RWPE1 (cell line): Measurements from ENCODE around the gene CKS1B.

Experiments used
- CTCF ChIA-PET: fragments of 350-600 bp; sonication (Branson Sonifier 250); formaldehyde crosslinking; extraction: SDS; loops from one replicate; lab custom pipeline; 2021; lab: Yijun Ruan, JAX
- POLR2A ChIA-PET: fragments of 400-600 bp; formaldehyde crosslinking; extraction: SDS; loops from one replicate; lab custom pipeline; 2020; ENCODE audit warnings: antibody characterized with exemption; ENCODE audit not compliant: low non-redundant PET; lab: Yijun Ruan, JAX
- DNase-seq: peaks from one replicate; pipeline ENCODE4 v3.0.0; 2012; ENCODE audit warnings: low spot score
- H3K27ac ChIP-seq: fragments of 450-650 bp; 2 replicates; pipeline ENCODE4 v1.5.1; 2017
- TF ChIP-seq, protein P1 (sequence below): fragments of 450-650 bp; conservative IDR thresholded peaks from 2 replicates; pipeline ENCODE4 v1.5.1; 2017; ENCODE audit warnings: low read depth, mild to moderate bottlenecking

The CKS1B gene

DNA sequence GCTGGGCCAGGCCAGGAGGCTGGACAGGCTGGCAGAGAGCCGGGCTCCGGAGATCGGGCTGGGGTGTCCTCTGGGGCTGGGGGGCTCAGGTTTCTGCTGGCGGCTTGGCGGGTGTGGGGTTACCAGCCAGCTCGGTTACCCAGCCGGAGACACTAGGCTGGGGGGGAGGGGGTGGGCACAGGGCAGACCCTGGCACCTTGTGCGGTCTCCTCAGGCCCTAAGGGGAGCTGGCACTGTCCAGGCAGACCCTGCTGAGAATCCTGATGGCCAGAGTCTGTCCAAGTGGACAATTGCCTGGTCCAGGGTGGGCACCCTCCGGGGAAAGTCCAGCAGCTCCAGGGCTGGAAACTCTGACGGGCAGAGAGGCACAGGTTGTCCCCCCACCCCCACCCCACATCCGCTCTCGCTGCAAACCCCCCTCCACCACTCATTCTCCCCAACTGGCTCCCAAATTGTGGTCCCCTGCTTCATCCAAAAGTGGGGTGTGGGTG, 34.8 kb downstream of the CKS1B start:
- peak overlapping the region; percentile 100 for H3K27ac ChIP-seq
- no peak for DNase-seq
- CTCF ChIA-PET, result no interaction called here
- TF ChIP-seq, protein P1, sequence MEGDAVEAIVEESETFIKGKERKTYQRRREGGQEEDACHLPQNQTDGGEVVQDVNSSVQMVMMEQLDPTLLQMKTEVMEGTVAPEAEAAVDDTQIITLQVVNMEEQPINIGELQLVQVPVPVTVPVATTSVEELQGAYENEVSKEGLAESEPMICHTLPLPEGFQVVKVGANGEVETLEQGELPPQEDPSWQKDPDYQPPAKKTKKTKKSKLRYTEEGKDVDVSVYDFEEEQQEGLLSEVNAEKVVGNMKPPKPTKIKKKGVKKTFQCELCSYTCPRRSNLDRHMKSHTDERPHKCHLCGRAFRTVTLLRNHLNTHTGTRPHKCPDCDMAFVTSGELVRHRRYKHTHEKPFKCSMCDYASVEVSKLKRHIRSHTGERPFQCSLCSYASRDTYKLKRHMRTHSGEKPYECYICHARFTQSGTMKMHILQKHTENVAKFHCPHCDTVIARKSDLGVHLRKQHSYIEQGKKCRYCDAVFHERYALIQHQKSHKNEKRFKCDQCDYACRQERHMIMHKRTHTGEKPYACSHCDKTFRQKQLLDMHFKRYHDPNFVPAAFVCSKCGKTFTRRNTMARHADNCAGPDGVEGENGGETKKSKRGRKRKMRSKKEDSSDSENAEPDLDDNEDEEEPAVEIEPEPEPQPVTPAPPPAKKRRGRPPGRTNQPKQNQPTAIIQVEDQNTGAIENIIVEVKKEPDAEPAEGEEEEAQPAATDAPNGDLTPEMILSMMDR, result no peak
- POLR2A ChIA-PET, result no interaction called here

DNA sequence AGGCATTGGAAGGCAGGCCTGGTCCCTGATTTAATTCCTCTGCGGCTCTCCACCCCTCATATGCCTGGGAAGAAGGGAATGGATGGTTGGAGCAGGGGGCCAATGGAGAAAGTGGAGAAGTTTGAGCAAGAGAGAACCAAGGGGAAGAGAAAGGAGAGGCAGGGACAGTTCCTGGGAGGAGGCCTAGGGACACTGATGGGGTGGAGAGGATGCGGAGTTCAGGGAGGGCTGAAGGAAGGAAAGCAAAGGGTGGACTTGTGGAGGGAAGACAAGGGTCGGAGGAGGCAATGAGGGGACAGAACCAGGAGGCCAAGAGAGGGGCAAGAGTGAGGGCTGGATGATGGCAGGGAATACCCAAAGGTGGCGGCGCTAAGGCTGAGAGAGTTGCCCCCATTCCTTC, 35.3 kb downstream of the CKS1B start:
- ChIA-PET CTCF (no interaction called here), POLR2A (interaction anchor here (0.6 to 0.7 kb wide), 2 partner anchors 11 to 527 kb away, joined by 3 to 5 read pairs; no protein-coding TSS in a partner anchor)
- peak overlapping the region; percentile 100 for H3K27ac ChIP-seq
- TF ChIP-seq, protein P1, result no peak
- no peak for DNase-seq

DNA sequence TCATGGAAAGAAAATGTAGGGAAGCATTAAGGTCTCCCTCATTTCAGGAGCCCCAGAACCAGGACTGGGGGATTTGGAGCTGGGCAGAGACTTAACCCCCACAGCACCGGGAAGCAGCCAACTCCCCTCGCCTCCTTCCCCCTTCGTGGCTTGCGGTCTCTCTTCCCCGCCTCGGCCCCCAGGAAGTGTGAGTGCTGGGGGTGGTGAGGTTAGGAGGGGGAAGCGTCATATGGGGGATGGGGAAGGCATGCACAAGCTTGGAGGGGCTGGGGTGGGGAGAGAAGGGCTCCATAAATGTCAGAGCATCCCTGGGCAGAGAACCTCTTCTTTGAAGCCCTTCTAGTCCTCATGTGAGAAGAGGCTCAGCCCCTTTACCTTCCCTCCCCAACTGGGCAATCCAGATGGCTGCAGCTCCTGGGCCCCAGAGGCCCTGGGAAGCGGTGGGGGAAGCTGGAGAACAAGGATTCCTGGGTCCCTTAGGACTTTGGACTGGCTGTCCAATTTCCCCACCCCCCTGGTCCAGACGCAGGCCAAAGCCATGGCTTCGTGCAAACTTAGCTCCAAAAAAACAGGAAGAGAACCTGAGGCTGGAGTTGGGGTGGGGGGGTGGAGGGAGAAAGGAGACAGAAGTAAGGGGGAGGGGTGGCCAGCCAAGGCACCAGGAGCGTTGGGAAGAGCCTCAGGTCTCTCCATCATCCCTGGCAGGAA, 35.9 kb downstream of the CKS1B start:
- POLR2A ChIA-PET, result interaction anchor here (0.6 to 0.7 kb wide), 2 partner anchors 12 to 528 kb away, joined by 3 to 5 read pairs; no protein-coding TSS in a partner anchor
- DNase-seq, result no peak
- TF ChIP-seq, protein P1, result no peak
- H3K27ac ChIP-seq, result peak overlapping the region; percentile 100
- CTCF ChIA-PET, result interaction anchor here (0.6 to 0.8 kb wide), 2 partner anchors 51 to 75 kb away, joined by 3 to 5 read pairs; no protein-coding TSS in a partner anchor

DNA sequence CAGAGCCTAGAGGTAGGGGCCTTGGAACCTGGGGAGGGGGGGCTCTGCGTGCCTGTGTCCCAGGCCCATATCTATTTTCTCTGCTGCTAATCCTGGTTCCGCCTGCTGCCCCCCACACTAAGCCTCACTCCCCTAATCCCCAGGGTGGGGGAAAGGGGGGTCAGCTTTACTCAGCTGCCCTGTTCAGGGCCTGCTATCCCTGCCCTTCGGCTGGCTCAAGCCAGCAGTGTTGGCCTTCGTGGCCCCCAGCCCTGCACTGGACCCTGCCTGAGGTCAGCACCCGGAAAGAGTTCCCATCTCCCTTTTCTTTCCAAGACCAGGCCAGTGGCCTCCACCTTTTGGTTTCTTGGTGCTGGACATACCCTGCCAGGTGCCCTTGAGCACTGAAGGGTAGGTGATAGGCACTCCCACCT, 36.5 kb downstream of the CKS1B start:
- peak overlapping the region; percentile 100 for H3K27ac ChIP-seq
- CTCF ChIA-PET, result interaction anchor here (0.8 kb wide), 1 partner anchor 51 kb away, joined by 3 read pairs; no protein-coding TSS in a partner anchor
- no peak for DNase-seq
- TF ChIP-seq, protein P1, result no peak
- POLR2A ChIA-PET, result no interaction called here

DNA sequence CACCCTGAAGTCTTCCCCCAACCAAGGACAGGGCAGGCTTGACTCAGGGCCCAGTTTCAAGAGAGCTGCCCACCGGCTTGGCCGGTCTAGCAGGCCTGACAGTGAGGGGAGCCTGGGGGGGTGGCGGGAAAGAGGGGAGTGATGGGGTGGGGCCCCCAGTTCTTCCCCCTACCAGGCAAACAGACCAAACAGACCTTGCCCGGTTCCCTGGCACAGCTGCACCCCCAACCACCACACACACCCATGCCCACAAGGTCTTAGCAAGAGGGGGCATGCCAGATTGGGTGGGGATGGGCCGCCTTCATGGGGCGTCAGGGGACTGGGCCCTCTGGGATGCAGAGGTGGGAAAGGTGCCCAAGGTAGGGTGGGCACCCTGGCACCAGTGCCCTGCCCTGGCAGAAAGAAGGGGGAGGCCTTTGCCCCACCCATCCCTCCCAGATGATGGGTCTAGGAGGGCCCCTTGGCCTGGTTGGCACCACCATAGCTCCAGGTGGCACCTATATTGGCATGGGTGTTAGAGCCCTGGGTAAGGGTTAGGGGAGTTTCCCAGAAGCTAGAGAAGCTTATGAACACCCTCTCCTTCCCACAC, 37.0 kb downstream of the CKS1B start:
- ChIA-PET POLR2A (no interaction called here), CTCF (no interaction called here)
- TF ChIP-seq, protein P1, result no peak
- peak overlapping the region; percentile 100 for H3K27ac ChIP-seq
- no peak for DNase-seq

DNA sequence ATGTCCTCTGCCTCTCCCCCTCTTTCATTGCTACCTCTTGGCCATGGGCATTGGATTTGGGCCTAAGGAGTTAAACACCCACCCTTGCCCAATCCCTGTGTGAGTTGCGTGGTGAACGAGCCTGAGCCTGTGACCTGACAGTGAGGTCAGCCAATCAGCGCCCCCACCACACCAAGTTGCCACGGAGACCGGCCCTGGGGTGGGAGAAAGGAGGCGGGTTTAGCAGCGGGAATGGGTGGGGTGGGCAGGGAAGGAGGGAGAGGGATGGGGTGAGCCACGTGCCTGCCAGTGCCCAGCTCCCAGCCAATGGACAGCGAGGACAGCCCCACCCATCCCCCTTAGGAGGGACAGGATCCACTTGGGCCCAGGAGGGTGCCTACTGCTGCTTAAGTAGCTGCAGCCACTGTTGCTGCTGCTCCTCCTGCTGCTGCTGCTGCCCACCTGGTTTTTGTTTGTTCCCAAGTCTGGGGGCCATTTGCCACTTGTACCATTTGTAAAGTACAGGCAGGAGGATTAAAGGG, 37.6 kb downstream of the CKS1B start:
- POLR2A ChIA-PET, result no interaction called here
- peak; percentile 76 for DNase-seq
- CTCF ChIA-PET, result interaction anchor here (1.3 kb wide), 1 partner anchor 9 kb away, joined by 3 read pairs; no protein-coding TSS in a partner anchor
- H3K27ac ChIP-seq, result peak overlapping the region; percentile 100
- TF ChIP-seq, protein P1, result no peak
